NCI-H748 (cell line): ENCODE results near the gene ERP44.
"Not testable (repeated sequence)": the region's sequence is repeated elsewhere in the genome, so short reads cannot be mapped to it uniquely, and the experiment has no call there.

Experiments
- DNase-seq: peaks from one replicate; lab custom pipeline; 2025; ENCODE audit not compliant: unreplicated experiment; lab: John Stamatoyannopoulos, UW

The ERP44 gene

GRCh38 chr9:100070104-100071041 lies 28.4 kb downstream of the ERP44 start:
- no peak for DNase-seq

- DNase-seq, result not testable (repeated sequence)
Measured at GRCh38 chr9:100069068-100069467, 29.7 kb downstream of the ERP44 start.

GRCh38 chr9:100067990-100068389 lies 30.8 kb downstream of the ERP44 start:
- not testable (repeated sequence) for DNase-seq

- DNase-seq, result no peak
Measured at GRCh38 chr9:100066539-100066938, 32.3 kb downstream of the ERP44 start.

- no peak for DNase-seq
Measured at GRCh38 chr9:100064872-100065581, 33.8 kb downstream of the ERP44 start.

GRCh38 chr9:100063185-100063584 lies 35.6 kb downstream of the ERP44 start:
- DNase-seq, result no peak

- not testable (repeated sequence) for DNase-seq
Measured at GRCh38 chr9:100062683-100063082, 36.1 kb downstream of the ERP44 start.

- DNase-seq, result no peak
Measured at GRCh38 chr9:100058699-100059579, 39.9 kb downstream of the ERP44 start.

- DNase-seq, result no peak
Measured at GRCh38 chr9:100057624-100058023, 41.2 kb downstream of the ERP44 start.

- DNase-seq, result no peak
Measured at GRCh38 chr9:100056561-100056960, 42.2 kb downstream of the ERP44 start.

- DNase-seq, result no peak
Measured at GRCh38 chr9:100052375-100052774, 46.4 kb downstream of the ERP44 start.

GRCh38 chr9:100049551-100049950 lies 49.2 kb downstream of the ERP44 start:
- no peak for DNase-seq

- no peak for DNase-seq
Measured at GRCh38 chr9:100038472-100038871, 60.3 kb downstream of the ERP44 start.

- no peak for DNase-seq
Measured at GRCh38 chr9:100033877-100034551, 64.8 kb downstream of the ERP44 start.

- DNase-seq, result no peak
Measured at GRCh38 chr9:100030548-100030947, 68.3 kb downstream of the ERP44 start.

GRCh38 chr9:100029251-100029650 lies 69.5 kb downstream of the ERP44 start:
- no peak for DNase-seq

- peak; percentile 69 for DNase-seq
Measured at GRCh38 chr9:100028201-100028784, 70.5 kb downstream of the ERP44 start.

- DNase-seq, result no peak
Measured at GRCh38 chr9:100027543-100027942, 71.3 kb downstream of the ERP44 start.

GRCh38 chr9:100021931-100022330 lies 76.9 kb downstream of the ERP44 start:
- DNase-seq, result no peak

GRCh38 chr9:100020121-100020795 lies 78.5 kb downstream of the ERP44 start:
- no peak for DNase-seq
